Measurements from ENCODE around the gene VTI1A.
"Not testable (repeated sequence)": the region's sequence is repeated elsewhere in the genome, so short reads cannot be mapped to it uniquely, and the experiment has no call there.

VTI1A gene

DNA sequence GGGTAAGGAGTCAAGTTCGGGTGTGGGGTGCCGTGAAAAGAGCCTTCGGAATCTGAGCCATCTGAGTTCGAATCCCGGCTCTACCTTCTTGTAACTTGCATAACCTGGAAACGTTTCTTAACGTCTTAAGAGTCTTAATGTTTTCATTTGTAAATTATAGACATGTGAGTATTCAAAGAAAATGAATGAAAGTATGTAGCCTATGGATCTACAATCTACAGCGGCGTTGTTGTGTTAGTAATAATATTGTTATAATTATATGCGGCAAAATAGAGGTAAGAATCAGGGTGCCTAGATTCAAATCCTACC, 559 bp downstream of the VTI1A start:
- Histone ChIP-seq H3K36me3 (ENCODE audit: control insufficient read depth in 2 of 2, insufficient read depth in 2 of 2, low read length in 2 of 2) (peaks cover 3 to 11% of the 10 kb centered on the region in 2 donors), H3K4me3 (ENCODE audit: low read length in 2 of 2) (peak overlapping the region; percentile 87 to 99), H3K9ac (ENCODE audit: low read depth in 1 of 2, low read length in 2 of 2) (peak overlapping the region; percentile 91 to 96), H3K4me1 (ENCODE audit: control insufficient read depth in 2 of 2, insufficient read depth in 2 of 2, low read length in 2 of 2) (peaks cover 7 to 12% of the 10 kb centered on the region in 2 donors), H3K27me3 (ENCODE audit: control insufficient read depth in 2 of 2, insufficient read depth in 2 of 2, low read length in 2 of 2) (no peaks in the 10 kb centered on the region), H3K9me3 (ENCODE audit: control insufficient read depth in 2 of 2, low read length in 2 of 2) (no peaks in the 10 kb centered on the region), H3K27ac (ENCODE audit: low read depth in 2 of 2, low read length in 2 of 2) (peak overlapping the region in 1 of 2 donors; percentile 83)

GRCh38 chr10:112448888-112449287, 1.9 kb downstream of the VTI1A start:
- Histone ChIP-seq H3K27ac (ENCODE audit: low read depth in 2 of 2, low read length in 2 of 2) (no peak overlapping the region), H3K4me3 (ENCODE audit: low read length in 2 of 2) (no peak overlapping the region), H3K36me3 (ENCODE audit: control insufficient read depth in 2 of 2, insufficient read depth in 2 of 2, low read length in 2 of 2) (peaks cover 0 to 9% of the 10 kb centered on the region in 2 donors), H3K27me3 (ENCODE audit: control insufficient read depth in 2 of 2, insufficient read depth in 2 of 2, low read length in 2 of 2) (no peaks in the 10 kb centered on the region), H3K9me3 (ENCODE audit: control insufficient read depth in 2 of 2, low read length in 2 of 2) (no peaks in the 10 kb centered on the region), H3K4me1 (ENCODE audit: control insufficient read depth in 2 of 2, insufficient read depth in 2 of 2, low read length in 2 of 2) (peaks cover 7 to 12% of the 10 kb centered on the region in 2 donors), H3K9ac (ENCODE audit: low read depth in 1 of 2, low read length in 2 of 2) (no peak overlapping the region)

GRCh38 chr10:112454910-112455779, 8.1 kb downstream of the VTI1A start:
- no peaks in the 10 kb centered on the region for H3K4me1 ChIP-seq (ENCODE audit: control insufficient read depth in 2 of 2, insufficient read depth in 2 of 2, low read length in 2 of 2)
- H3K9me3 ChIP-seq (ENCODE audit: control insufficient read depth in 2 of 2, low read length in 2 of 2), result no peaks in the 10 kb centered on the region
- H3K27me3 ChIP-seq (ENCODE audit: control insufficient read depth in 2 of 2, insufficient read depth in 2 of 2, low read length in 2 of 2), result no peaks in the 10 kb centered on the region
- H3K9ac ChIP-seq (ENCODE audit: low read depth in 1 of 2, low read length in 2 of 2), result no peak overlapping the region
- H3K4me3 ChIP-seq (ENCODE audit: low read length in 2 of 2), result no peak overlapping the region
- H3K27ac ChIP-seq (ENCODE audit: low read depth in 2 of 2, low read length in 2 of 2), result no peak overlapping the region
- H3K36me3 ChIP-seq (ENCODE audit: control insufficient read depth in 2 of 2, insufficient read depth in 2 of 2, low read length in 2 of 2), result peaks cover 0 to 3% of the 10 kb centered on the region in 2 donors

DNA sequence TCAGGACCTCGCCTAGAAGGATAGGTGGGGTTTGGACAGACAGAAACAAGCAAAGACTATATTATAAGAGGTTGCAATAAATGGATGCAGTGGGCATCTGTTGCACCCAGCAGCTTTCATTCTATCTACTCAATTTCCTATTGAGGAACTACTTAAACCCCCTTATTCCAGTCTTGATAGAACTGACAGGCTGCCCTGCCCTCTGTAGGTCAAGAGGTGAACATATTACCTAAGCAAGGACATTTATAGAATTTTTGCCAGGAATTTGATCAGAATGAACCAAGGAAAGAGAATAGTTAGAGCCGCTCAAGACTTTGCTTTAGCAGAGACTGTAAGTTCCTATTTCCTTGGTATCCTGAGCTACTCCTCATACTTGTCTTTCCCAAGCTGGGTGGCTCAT, 9.5 kb downstream of the VTI1A start:
- peaks cover 4 to 8% of the 10 kb centered on the region in 2 donors for H3K36me3 ChIP-seq (ENCODE audit: control insufficient read depth in 2 of 2, insufficient read depth in 2 of 2, low read length in 2 of 2)
- no peaks in the 10 kb centered on the region for H3K9me3 ChIP-seq (ENCODE audit: control insufficient read depth in 2 of 2, low read length in 2 of 2)
- no peak overlapping the region for H3K4me3 ChIP-seq (ENCODE audit: low read length in 2 of 2)
- H3K4me1 ChIP-seq (ENCODE audit: control insufficient read depth in 2 of 2, insufficient read depth in 2 of 2, low read length in 2 of 2), result no peaks in the 10 kb centered on the region
- H3K27ac ChIP-seq (ENCODE audit: low read depth in 2 of 2, low read length in 2 of 2), result no peak overlapping the region
- no peaks in the 10 kb centered on the region for H3K27me3 ChIP-seq (ENCODE audit: control insufficient read depth in 2 of 2, insufficient read depth in 2 of 2, low read length in 2 of 2)
- no peak overlapping the region for H3K9ac ChIP-seq (ENCODE audit: low read depth in 1 of 2, low read length in 2 of 2)

DNA sequence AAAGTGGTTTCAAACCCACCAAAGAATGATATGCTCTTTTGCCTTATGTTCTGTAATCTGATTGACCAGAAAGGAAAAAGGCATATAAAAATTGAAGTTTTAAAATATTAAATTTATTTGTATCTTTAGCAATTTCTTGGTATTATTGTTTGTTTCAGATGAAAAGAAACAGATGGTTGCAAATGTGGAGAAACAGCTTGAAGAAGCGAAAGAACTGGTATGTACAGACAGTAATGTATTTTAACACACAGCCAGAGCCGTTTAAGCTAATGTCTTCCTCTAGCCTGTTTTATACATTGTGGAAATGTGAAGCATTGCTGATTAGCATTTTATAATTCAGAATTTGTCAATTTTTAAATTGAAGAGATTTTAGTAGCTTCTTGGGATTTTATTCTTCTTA, 13.4 kb downstream of the VTI1A start:
- Histone ChIP-seq H3K36me3 (ENCODE audit: control insufficient read depth in 2 of 2, insufficient read depth in 2 of 2, low read length in 2 of 2) (peaks cover 17 to 21% of the 10 kb centered on the region in 2 donors), H3K9me3 (ENCODE audit: control insufficient read depth in 2 of 2, low read length in 2 of 2) (no peaks in the 10 kb centered on the region), H3K27me3 (ENCODE audit: control insufficient read depth in 2 of 2, insufficient read depth in 2 of 2, low read length in 2 of 2) (no peaks in the 10 kb centered on the region), H3K27ac (ENCODE audit: low read depth in 2 of 2, low read length in 2 of 2) (no peak overlapping the region), H3K4me3 (ENCODE audit: low read length in 2 of 2) (no peak overlapping the region), H3K4me1 (ENCODE audit: control insufficient read depth in 2 of 2, insufficient read depth in 2 of 2, low read length in 2 of 2) (no peaks in the 10 kb centered on the region), H3K9ac (ENCODE audit: low read depth in 1 of 2, low read length in 2 of 2) (no peak overlapping the region)

- Histone ChIP-seq H3K27ac (ENCODE audit: low read depth in 2 of 2, low read length in 2 of 2) (no peak overlapping the region), H3K4me1 (ENCODE audit: control insufficient read depth in 2 of 2, insufficient read depth in 2 of 2, low read length in 2 of 2) (no peaks in the 10 kb centered on the region), H3K4me3 (ENCODE audit: low read length in 2 of 2) (no peak overlapping the region), H3K36me3 (ENCODE audit: control insufficient read depth in 2 of 2, insufficient read depth in 2 of 2, low read length in 2 of 2) (peaks cover 22 to 28% of the 10 kb centered on the region in 2 donors), H3K27me3 (ENCODE audit: control insufficient read depth in 2 of 2, insufficient read depth in 2 of 2, low read length in 2 of 2) (no peaks in the 10 kb centered on the region), H3K9ac (ENCODE audit: low read depth in 1 of 2, low read length in 2 of 2) (no peak overlapping the region), H3K9me3 (ENCODE audit: control insufficient read depth in 2 of 2, low read length in 2 of 2) (no peaks in the 10 kb centered on the region)
These were observed 14.2 kb downstream of the VTI1A start for GRCh38 chr10:112461029-112461887.

- not testable (repeated sequence) for H3K9ac ChIP-seq (ENCODE audit: low read depth in 1 of 2, low read length in 2 of 2); H3K9me3 ChIP-seq (ENCODE audit: control insufficient read depth in 2 of 2, low read length in 2 of 2); H3K4me3 ChIP-seq (ENCODE audit: low read length in 2 of 2); H3K4me1 ChIP-seq (ENCODE audit: control insufficient read depth in 2 of 2, insufficient read depth in 2 of 2, low read length in 2 of 2); H3K27ac ChIP-seq (ENCODE audit: low read depth in 2 of 2, low read length in 2 of 2); H3K27me3 ChIP-seq (ENCODE audit: control insufficient read depth in 2 of 2, insufficient read depth in 2 of 2, low read length in 2 of 2)
- peaks cover 22 to 29% of the 10 kb centered on the region in 2 donors for H3K36me3 ChIP-seq (ENCODE audit: control insufficient read depth in 2 of 2, insufficient read depth in 2 of 2, low read length in 2 of 2)
These were observed 17.1 kb downstream of the VTI1A start for GRCh38 chr10:112464074-112464473.

DNA sequence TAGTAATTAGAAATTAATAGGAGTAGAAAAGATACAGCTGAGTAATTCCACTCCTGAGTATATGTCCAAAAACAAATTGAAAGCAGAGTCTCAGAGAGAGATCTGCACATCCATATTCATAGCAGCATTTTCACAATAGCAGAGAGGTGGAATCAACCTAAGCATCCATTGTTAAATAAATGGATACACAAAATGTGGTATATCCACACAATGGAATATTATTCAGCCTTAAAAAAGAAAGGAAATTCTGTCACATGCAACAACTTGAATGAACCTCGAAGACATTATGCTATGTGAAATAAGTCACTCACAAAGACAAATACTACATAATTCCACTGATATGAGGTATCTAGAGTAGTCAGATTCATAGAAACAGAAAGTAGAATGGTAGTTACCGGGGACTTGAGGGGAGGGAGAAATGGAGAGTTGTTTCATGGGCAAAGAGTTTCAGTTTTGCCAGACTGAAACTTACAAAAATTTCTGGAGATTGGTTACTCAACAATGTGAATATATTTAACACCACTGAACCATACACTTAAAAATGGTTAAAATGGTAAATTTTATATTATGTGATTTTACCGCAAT, 18.4 kb downstream of the VTI1A start:
- H3K9ac ChIP-seq (ENCODE audit: low read depth in 1 of 2, low read length in 2 of 2), result no peak overlapping the region
- no peaks in the 10 kb centered on the region for H3K27me3 ChIP-seq (ENCODE audit: control insufficient read depth in 2 of 2, insufficient read depth in 2 of 2, low read length in 2 of 2)
- H3K4me1 ChIP-seq (ENCODE audit: control insufficient read depth in 2 of 2, insufficient read depth in 2 of 2, low read length in 2 of 2), result no peaks in the 10 kb centered on the region
- no peaks in the 10 kb centered on the region for H3K9me3 ChIP-seq (ENCODE audit: control insufficient read depth in 2 of 2, low read length in 2 of 2)
- no peak overlapping the region for H3K4me3 ChIP-seq (ENCODE audit: low read length in 2 of 2)
- H3K27ac ChIP-seq (ENCODE audit: low read depth in 2 of 2, low read length in 2 of 2), result no peak overlapping the region
- H3K36me3 ChIP-seq (ENCODE audit: control insufficient read depth in 2 of 2, insufficient read depth in 2 of 2, low read length in 2 of 2), result peaks cover 22 to 26% of the 10 kb centered on the region in 2 donors

GRCh38 chr10:112466802-112467201, 19.8 kb downstream of the VTI1A start:
- H3K36me3 ChIP-seq (ENCODE audit: control insufficient read depth in 2 of 2, insufficient read depth in 2 of 2, low read length in 2 of 2), result peaks cover 17 to 20% of the 10 kb centered on the region in 2 donors
- no peak overlapping the region for H3K9ac ChIP-seq (ENCODE audit: low read depth in 1 of 2, low read length in 2 of 2)
- H3K27me3 ChIP-seq (ENCODE audit: control insufficient read depth in 2 of 2, insufficient read depth in 2 of 2, low read length in 2 of 2), result no peaks in the 10 kb centered on the region
- H3K9me3 ChIP-seq (ENCODE audit: control insufficient read depth in 2 of 2, low read length in 2 of 2), result no peaks in the 10 kb centered on the region
- no peak overlapping the region for H3K27ac ChIP-seq (ENCODE audit: low read depth in 2 of 2, low read length in 2 of 2)
- no peaks in the 10 kb centered on the region for H3K4me1 ChIP-seq (ENCODE audit: control insufficient read depth in 2 of 2, insufficient read depth in 2 of 2, low read length in 2 of 2)
- H3K4me3 ChIP-seq (ENCODE audit: low read length in 2 of 2), result no peak overlapping the region

- peaks cover 15 to 20% of the 10 kb centered on the region in 2 donors for H3K36me3 ChIP-seq (ENCODE audit: control insufficient read depth in 2 of 2, insufficient read depth in 2 of 2, low read length in 2 of 2)
- no peak overlapping the region for H3K27ac ChIP-seq (ENCODE audit: low read depth in 2 of 2, low read length in 2 of 2)
- no peak overlapping the region for H3K4me3 ChIP-seq (ENCODE audit: low read length in 2 of 2)
- H3K9me3 ChIP-seq (ENCODE audit: control insufficient read depth in 2 of 2, low read length in 2 of 2), result no peaks in the 10 kb centered on the region
- no peak overlapping the region for H3K9ac ChIP-seq (ENCODE audit: low read depth in 1 of 2, low read length in 2 of 2)
- no peaks in the 10 kb centered on the region for H3K27me3 ChIP-seq (ENCODE audit: control insufficient read depth in 2 of 2, insufficient read depth in 2 of 2, low read length in 2 of 2)
- no peaks in the 10 kb centered on the region for H3K4me1 ChIP-seq (ENCODE audit: control insufficient read depth in 2 of 2, insufficient read depth in 2 of 2, low read length in 2 of 2)
These were observed 20.6 kb downstream of the VTI1A start for GRCh38 chr10:112467541-112468075.
